Esophagus (tissue), 2 donors: ENCODE results near the gene CFL1. TPM values are rescaled to one million over a fixed set of nuclear protein-coding genes. Genes with fewer than 3 reads are reported as not detected.
A peak's percentile ranks its signal among the peaks of the same experiment; 100 is the strongest.

Experiments used
- H3K27ac ChIP-seq, 2 donors: one replicate each; pipeline ENCODE4 v1.5.1; 2013; ENCODE audit warnings: low read depth in 2 of 2, mild to moderate bottlenecking in 2 of 2, inconsistent platforms in 1 of 2, low read length in 1 of 2, moderate library complexity in 1 of 2
- H3K27me3 ChIP-seq, 2 donors: one replicate each; pipeline ENCODE4 v1.6.1; 2013; ENCODE audit warnings: low read length in 2 of 2, control low read depth in 1 of 2, mild to moderate bottlenecking in 1 of 2; ENCODE audit not compliant: insufficient read depth in 2 of 2, control insufficient read depth in 1 of 2
- H3K36me3 ChIP-seq, 2 donors: one replicate each; pipeline ENCODE4 v1.6.1; 2013; ENCODE audit warnings: low read length in 1 of 2; ENCODE audit not compliant: control insufficient read depth in 2 of 2, insufficient read depth in 2 of 2
- H3K4me1 ChIP-seq, 2 donors: one replicate each; pipeline ENCODE4 v1.6.1; 2013; ENCODE audit warnings: low read length in 1 of 2; ENCODE audit not compliant: control insufficient read depth in 2 of 2, insufficient read depth in 2 of 2
- H3K4me3 ChIP-seq, 2 donors: one replicate each; pipeline ENCODE4 v1.5.1; 2013; ENCODE audit warnings: low read length in 2 of 2, mild to moderate bottlenecking in 2 of 2, low read depth in 1 of 2, moderate library complexity in 1 of 2
- H3K9me3 ChIP-seq, 2 donors: one replicate each; pipeline ENCODE4 v1.6.1; 2013; ENCODE audit warnings: mild to moderate bottlenecking in 2 of 2, low read depth in 1 of 2, low read length in 1 of 2, moderate library complexity in 1 of 2; ENCODE audit not compliant: control insufficient read depth in 2 of 2, insufficient read depth in 1 of 2
- WGBS, 2 donors: extraction: QIAGEN DNeasy Blood & Tissue Kit; methylation state at CpG; one replicate each; pipeline ENCODE4 v1.1.7; 2013; 5-methylcytosine and 5-hydroxymethylcytosine counted together
- polyA plus RNA-seq, 2 donors: library from polyadenylated mRNA; stranded (reverse); fragments of 200-250 nt; gene quantifications; one replicate each; pipeline ENCODE4 v1.2.3, GENCODE V29; 2013
- donor health status: healthy with polysubstance abuse.
- donor health status: Bipolar disorder and iron deficiency.

Gene CFL1
- polyA plus RNA-seq, 2 donors = 361 to 694 TPM

GRCh38 chr11:65859095-65859811 is 1.3 kb upstream of the CFL1 start:
- H3K4me1 ChIP-seq = peaks cover 4 to 14% of the 10 kb centered on the region in 2 donors
- no peaks in the 10 kb centered on the region for H3K9me3 ChIP-seq
- WGBS, 2 donors = 0 to 1% methylated on average over 46 of the region's 46 CpGs
- H3K27ac ChIP-seq = peak overlapping the region; percentile 97 to 98
- no peaks in the 10 kb centered on the region for H3K27me3 ChIP-seq
- peaks cover 17 to 34% of the 10 kb centered on the region in 2 donors for H3K36me3 ChIP-seq
- H3K4me3 ChIP-seq = peak overlapping the region; percentile 64 to 90

- 0 to 1% methylated on average over 10 of the region's 10 CpGs for WGBS, 2 donors
- Histone ChIP-seq H3K4me3 (peak overlapping the region; percentile 64 to 90), H3K27me3 (no peaks in the 10 kb centered on the region), H3K4me1 (peaks cover 4 to 14% of the 10 kb centered on the region in 2 donors), H3K36me3 (peaks cover 21 to 33% of the 10 kb centered on the region in 2 donors), H3K27ac (peak overlapping the region; percentile 97 to 98), H3K9me3 (no peaks in the 10 kb centered on the region)
These were observed 704 bp upstream of the CFL1 start for GRCh38 chr11:65858681-65859087.

DNA sequence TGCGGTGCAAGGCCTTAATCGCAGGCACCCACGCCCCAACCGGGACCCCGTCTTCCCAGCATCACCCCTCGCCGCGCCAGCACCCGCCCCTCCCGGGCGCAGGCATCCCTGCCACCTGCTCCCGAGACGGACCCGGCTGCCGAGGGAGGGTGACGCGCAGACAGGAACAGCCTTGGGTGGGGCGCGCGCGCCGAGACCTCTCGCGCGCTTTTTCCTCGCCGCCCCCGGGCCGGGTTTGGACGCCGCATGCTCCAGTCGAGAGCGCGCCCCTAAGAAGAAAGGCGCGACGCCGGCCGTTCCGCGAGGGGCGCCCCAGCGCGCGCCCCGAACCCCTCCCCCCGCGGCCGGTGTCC is 504 bp downstream of the CFL1 start:
- peak overlapping the region; percentile 80 to 99 for H3K4me3 ChIP-seq
- H3K36me3 ChIP-seq = peaks cover 23 to 35% of the 10 kb centered on the region in 2 donors
- peaks cover 4 to 14% of the 10 kb centered on the region in 2 donors for H3K4me1 ChIP-seq
- WGBS, 2 donors = 1% methylated on average over 33 to 49 of the region's 49 CpGs
- no peaks in the 10 kb centered on the region for H3K27me3 ChIP-seq
- no peaks in the 10 kb centered on the region for H3K9me3 ChIP-seq
- peak overlapping the region; percentile 93 to 98 for H3K27ac ChIP-seq

GRCh38 chr11:65856689-65857499 is 1.1 kb downstream of the CFL1 start:
- Histone ChIP-seq H3K27me3 (no peaks in the 10 kb centered on the region), H3K4me3 (peak overlapping the region; percentile 80 to 99), H3K4me1 (peaks cover 4 to 13% of the 10 kb centered on the region in 2 donors), H3K9me3 (no peaks in the 10 kb centered on the region), H3K36me3 (peaks cover 23 to 40% of the 10 kb centered on the region in 2 donors), H3K27ac (peak overlapping the region; percentile 93 to 98)
- 1 to 2% methylated on average over 49 to 57 of the region's 57 CpGs for WGBS, 2 donors

GRCh38 chr11:65855927-65856363 is 2.0 kb downstream of the CFL1 start:
- H3K4me3 ChIP-seq = peak overlapping the region in 1 of 2 donors; percentile 80
- no peak overlapping the region for H3K27ac ChIP-seq
- no peaks in the 10 kb centered on the region for H3K27me3 ChIP-seq
- H3K4me1 ChIP-seq = peaks cover 4 to 5% of the 10 kb centered on the region in 2 donors
- peaks cover 23 to 45% of the 10 kb centered on the region in 2 donors for H3K36me3 ChIP-seq
- WGBS, 2 donors = 80 to 85% methylated on average over 15 of the region's 15 CpGs
- peaks cover 0 to 3% of the 10 kb centered on the region in 2 donors for H3K9me3 ChIP-seq

- H3K4me1 ChIP-seq = peaks cover 4% of the 10 kb centered on the region in 2 donors
- no peak overlapping the region for H3K27ac ChIP-seq
- WGBS, 2 donors = 73 to 75% methylated on average over 15 of the region's 15 CpGs
- no peak overlapping the region for H3K4me3 ChIP-seq
- H3K36me3 ChIP-seq = peaks cover 23 to 45% of the 10 kb centered on the region in 2 donors
- H3K9me3 ChIP-seq = peaks cover 0 to 3% of the 10 kb centered on the region in 2 donors
- H3K27me3 ChIP-seq = no peaks in the 10 kb centered on the region
These were observed 2.8 kb downstream of the CFL1 start for GRCh38 chr11:65854852-65855837.

- peaks cover 4% of the 10 kb centered on the region in 2 donors for H3K4me1 ChIP-seq
- 73 to 85% methylated on average over 4 of the region's 4 CpGs for WGBS, 2 donors
These were observed 3.8 kb downstream of the CFL1 start for GRCh38 chr11:65854161-65854592.

DNA sequence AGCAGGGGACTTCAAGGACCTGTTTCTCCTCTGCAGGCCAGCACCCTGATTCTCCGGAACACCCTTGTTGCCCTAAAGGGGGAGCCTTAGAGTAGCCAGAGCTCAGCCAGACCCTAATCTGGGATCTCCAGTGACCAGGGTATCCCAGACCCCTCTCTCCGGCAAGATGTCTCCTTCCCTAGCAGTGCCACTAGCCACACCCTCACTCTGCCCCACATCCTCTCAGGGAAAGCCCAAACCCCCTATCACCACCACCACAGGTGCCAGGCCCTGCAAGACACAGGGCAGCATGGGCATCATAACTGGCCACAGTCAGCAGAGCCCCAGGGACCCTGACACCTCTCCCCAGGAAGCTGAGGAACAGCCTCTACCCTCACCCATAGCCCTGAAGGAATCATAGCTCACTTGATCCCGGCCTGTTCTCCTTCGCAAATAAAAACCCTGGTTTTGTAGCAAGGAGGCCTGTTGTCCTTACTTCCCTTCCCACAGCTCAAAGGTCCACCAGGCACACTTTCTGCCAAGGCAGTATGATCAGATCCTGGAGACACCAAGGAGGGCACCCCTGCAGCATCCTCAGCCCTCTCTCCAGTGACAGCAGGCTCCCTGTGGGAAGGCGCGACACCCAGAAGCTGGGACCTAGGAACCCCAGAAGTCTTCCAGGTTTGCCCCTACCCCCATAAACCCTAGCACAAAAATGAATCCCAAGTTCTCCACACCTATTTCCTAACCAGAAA is 4.6 kb downstream of the CFL1 start:
- Histone ChIP-seq H3K36me3 (peaks cover 23 to 45% of the 10 kb centered on the region in 2 donors), H3K27ac (no peak overlapping the region), H3K4me3 (no peak overlapping the region), H3K9me3 (peaks cover 0 to 3% of the 10 kb centered on the region in 2 donors), H3K4me1 (peaks cover 4% of the 10 kb centered on the region in 2 donors), H3K27me3 (no peaks in the 10 kb centered on the region)
- 87 to 96% methylated on average over 6 of the region's 6 CpGs for WGBS, 2 donors

More at GRCh38 chr11:65854161-65854592, 3.8 kb downstream of the CFL1 start:
- peaks cover 0 to 3% of the 10 kb centered on the region in 2 donors for H3K9me3 ChIP-seq
- no peak overlapping the region for H3K4me3 ChIP-seq
- no peaks in the 10 kb centered on the region for H3K27me3 ChIP-seq
- no peak overlapping the region for H3K27ac ChIP-seq
- H3K36me3 ChIP-seq = peaks cover 23 to 45% of the 10 kb centered on the region in 2 donors
